Measurements from ENCODE around the gene ZNF460. TPM values are rescaled to one million over a fixed set of nuclear protein-coding genes. Genes with fewer than 3 reads are reported as not detected.

The ZNF460 gene
- total and polyA plus RNA-seq, 2 of the 4 experiments (the other 2 are of a cell fraction), result 3.6 to 55.2 TPM

- no peak for ATAC-seq (ENCODE audit: low read depth)
- H4K91ac ChIP-seq (ENCODE audit: insufficient read depth, low read depth, low read length), result no peak overlapping the region; the same call in 1 of the 2 replicates
- no peak for DNase-seq
- H3K4me3 ChIP-seq (ENCODE audit: insufficient read depth, low read depth, low read length), result peak overlapping the region; percentile 78
- H4K8ac ChIP-seq (ENCODE audit: low read depth in 2 of 2, low read length in 2 of 2), result peak overlapping the region; percentile 68 to 88; a peak in 2 of 4 replicates
- CTCF ChIA-PET, result interaction anchor here (0.7 kb wide), 1 partner anchor 11 kb away, joined by 3 read pairs; no protein-coding TSS in a partner anchor
- peak overlapping the region; percentile 99 for H2AFZ ChIP-seq (replicated peaks; ENCODE audit: low read length, poor library complexity)
- H3K36me3 ChIP-seq (ENCODE audit: control insufficient read depth, insufficient read depth, low read length), result peaks cover 20% of the 10 kb centered on the region
- peak overlapping the region; percentile 76 for H3K56ac ChIP-seq (ENCODE audit: extremely low read depth, insufficient read depth, low read length)
- peak overlapping the region; percentile 74 for H3K14ac ChIP-seq (replicated peaks; ENCODE audit: low read depth, low read length)
- H2BK15ac ChIP-seq (ENCODE audit: low read depth, low read length), result no peak overlapping the region
- intact Hi-C loops (cut with micrococcal nuclease), result no loop called here
- peak overlapping the region; percentile 58 for H3K27ac ChIP-seq (ENCODE audit: insufficient read depth, low read length)
- H2BK5ac ChIP-seq (ENCODE audit: low read depth, low read length, poor library complexity, severe bottlenecking), result no peak overlapping the region
- H2BK20ac ChIP-seq (ENCODE audit: low read depth, low read length), result no peak overlapping the region
- H3K9me3 ChIP-seq (ENCODE audit: control insufficient read depth, insufficient read depth, low read length), result no peaks in the 10 kb centered on the region
- peak overlapping the region; percentile 95 for H2AK9ac ChIP-seq (replicated peaks; ENCODE audit: low read depth, low read length, poor library complexity)
- in situ Hi-C loops (cut with MboI; ENCODE audit: low sequenced_read_pairs), result no loop called here
- BruUV-seq (replicated peaks), result TSS peak; percentile 57
- peak overlapping the region; percentile 48 for H3K23ac ChIP-seq (ENCODE audit: low read depth, low read length)
- TF ChIP-seq MAZ (IDR thresholded peaks at IDR 0.05; ENCODE audit: borderline replicate concordance, low read depth, low read length), result no peak
- no peak for TF ChIP-seq RFX5 (IDR thresholded peaks at IDR 0.05; ENCODE audit: low read depth, low read length)
- no peak for TF ChIP-seq FOS (IDR thresholded peaks at IDR 0.05; ENCODE audit: low read depth, low read length)
- no peak for TF ChIP-seq NFE2L2 (IDR thresholded peaks at IDR 0.05; ENCODE audit: low read depth, low read length)
- TF ChIP-seq POLR2A (IDR thresholded peaks at IDR 0.05; ENCODE audit: low read depth, low read length), result no peak
- TF ChIP-seq RAD21 (IDR thresholded peaks at IDR 0.05; ENCODE audit: low read length), result no peak
- TF ChIP-seq SMC3 (IDR thresholded peaks at IDR 0.05; ENCODE audit: low read depth, low read length), result no peak
- TF ChIP-seq USF2 (IDR thresholded peaks at IDR 0.05; ENCODE audit: low read depth, low read length), result no peak
- TF ChIP-seq CEBPB (IDR thresholded peaks at IDR 0.05; ENCODE audit: low read depth, low read length), result no peak
- no peak for TF ChIP-seq RCOR1 (IDR thresholded peaks at IDR 0.05; ENCODE audit: insufficient replicate concordance, low read length)
- peaks cover 11% of the 10 kb centered on the region for H3K4me1 ChIP-seq (ENCODE audit: control insufficient read depth, insufficient read depth, low read length)
- no peak overlapping the region for H2BK120ac ChIP-seq (ENCODE audit: low read depth, low read length)
- peak overlapping the region; percentile 80 for H3K9ac ChIP-seq (ENCODE audit: low read depth, low read length)
- 0 out of 2 replicates have a peak, but pooled peaks cover 7% of the 10 kb centered on the region for H4K20me1 ChIP-seq (ENCODE audit: insufficient read depth, low read length)
- peak overlapping the region; percentile 11 for H4K5ac ChIP-seq (ENCODE audit: low read depth, low read length)
- H3K27me3 ChIP-seq (ENCODE audit: control insufficient read depth, insufficient read depth, low read length), result peaks cover 9% of the 10 kb centered on the region
- POLR2A ChIA-PET (ENCODE audit: unreplicated experiment), result no interaction called here
- no peak overlapping the region for H3K18ac ChIP-seq (ENCODE audit: low read depth, low read length)
- WGBS, 2 experiments (ENCODE audit: extremely low coverage in 2 of 2, insufficient read length in 1 of 2), result 41% methylated on average over 5 of the region's 8 CpGs; no CpG with 5 or more reads in 1 of the 2 experiments
- H2AK5ac ChIP-seq (ENCODE audit: low read depth, low read length), result peak overlapping the region; percentile 87
- peaks cover 16 to 49% of the 10 kb centered on the region in 2 experiments for H3K79me1 ChIP-seq (ENCODE audit: low read depth in 1 of 2, low read length in 2 of 2)
- H3K4ac ChIP-seq (ENCODE audit: low read depth, low read length), result peak overlapping the region; percentile 58
- peak overlapping the region; percentile 95 for H3K4me2 ChIP-seq (ENCODE audit: low read depth, low read length)
- H3K9me1 ChIP-seq (ENCODE audit: insufficient read depth, low read length), result peaks cover 15% of the 10 kb centered on the region
- dilution Hi-C loops (cut with HindIII; ENCODE audit: low sequenced_read_pairs, unreplicated experiment), result no loop called here
Observed at GRCh38 chr19:57321116-57321515, 40.8 kb downstream of the ZNF460 start.

Data from IMR-90 (cell line).